G401 (cell line): ENCODE data around the gene RANBP9. TPM values are rescaled to one million over a fixed set of nuclear protein-coding genes. Genes with fewer than 3 reads are reported as not detected.

Experiments used
- DNase-seq: peaks from one replicate; pipeline ENCODE4 v3.0.0-alpha.2; 2015; ENCODE audit warnings: low spot score
- in situ Hi-C: cut with HindIII; loops from 2 replicates; pipeline ENCODE4 v1.10.0; 2016; ENCODE audit warnings: low sequenced_read_pairs, mixed read lengths
- total RNA-seq: library from RNA; depleted of rRNA; stranded (reverse); fragments of >200 nt; shearing (Covaris generic); gene quantifications from 2 replicates; pipeline ENCODE4 v1.2.3, GENCODE V29; 2014

The RANBP9 gene
- total RNA-seq, 1 experiment from 2014 or later, result 36.3 TPM

DNA sequence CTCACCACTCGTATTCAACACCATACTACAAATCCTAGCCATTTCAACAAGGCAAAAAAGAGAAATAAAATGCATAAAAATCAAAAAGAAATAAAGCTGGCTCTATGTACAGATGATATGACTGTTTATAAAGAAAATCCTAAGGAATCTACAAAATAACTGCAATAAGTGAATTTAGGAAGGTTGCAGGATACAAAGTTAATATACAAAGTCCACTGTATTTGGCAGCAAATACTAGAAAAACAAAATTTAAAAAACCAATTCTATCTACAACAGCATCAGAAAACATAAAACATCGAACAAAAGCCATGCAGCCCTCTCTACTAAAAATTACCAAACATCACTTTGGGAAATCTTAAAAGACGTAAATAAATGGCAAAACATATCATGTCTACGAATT, 47.6 kb downstream of the RANBP9 start:
- in situ Hi-C loops, result no loop called here
- DNase-seq, result no peak

DNA sequence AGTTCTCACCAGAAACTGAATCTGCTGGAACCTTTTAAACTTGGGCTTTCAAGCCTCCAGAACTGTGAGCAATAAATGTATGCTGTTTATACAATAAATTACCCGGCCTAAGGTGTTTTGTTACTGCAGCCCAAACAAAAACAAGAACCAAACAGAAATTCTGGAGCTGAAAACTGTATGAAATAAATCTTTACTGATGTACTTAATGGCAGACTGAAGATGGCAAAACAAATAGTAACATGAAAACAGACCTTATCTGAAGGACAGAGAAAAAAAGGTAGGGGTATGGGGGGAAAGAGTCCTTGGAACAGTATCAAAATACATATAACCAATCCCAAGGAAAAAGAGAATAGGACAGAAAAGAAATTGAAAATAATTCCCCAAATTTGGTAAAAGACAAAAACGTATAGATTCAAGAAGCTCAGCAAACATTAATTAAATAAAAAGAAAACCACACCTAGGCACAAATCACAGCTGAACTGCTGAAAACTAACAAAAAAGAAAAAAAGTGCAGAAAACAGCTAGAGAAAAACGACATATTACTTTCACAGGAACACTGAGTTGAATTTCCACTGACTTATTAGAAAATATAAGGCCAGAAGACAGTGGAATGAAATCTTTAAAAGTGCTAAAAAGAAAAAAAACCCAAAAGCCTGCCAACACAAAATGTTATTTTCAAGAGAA, 48.8 kb downstream of the RANBP9 start:
- in situ Hi-C loops, result no loop called here
- DNase-seq, result no peak

DNA sequence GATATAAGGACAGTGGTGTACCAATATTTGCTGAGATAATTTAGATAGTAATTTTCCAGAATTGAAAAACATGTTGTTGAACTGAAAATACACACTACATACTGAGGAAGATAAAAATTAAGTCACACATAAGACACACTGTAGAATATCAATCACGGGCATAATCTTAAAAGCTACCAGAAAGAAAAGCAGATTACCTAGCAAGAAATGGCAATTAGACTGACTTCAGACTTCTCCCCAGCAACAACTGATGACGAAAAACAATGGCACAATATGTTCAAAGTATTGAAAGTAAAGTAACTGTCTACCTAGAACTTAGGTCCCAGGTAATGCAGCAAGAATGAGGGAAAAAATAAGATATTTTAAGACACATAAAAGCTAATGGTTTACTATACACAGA, 50.0 kb downstream of the RANBP9 start:
- DNase-seq, result no peak
- in situ Hi-C loops, result no loop called here

DNA sequence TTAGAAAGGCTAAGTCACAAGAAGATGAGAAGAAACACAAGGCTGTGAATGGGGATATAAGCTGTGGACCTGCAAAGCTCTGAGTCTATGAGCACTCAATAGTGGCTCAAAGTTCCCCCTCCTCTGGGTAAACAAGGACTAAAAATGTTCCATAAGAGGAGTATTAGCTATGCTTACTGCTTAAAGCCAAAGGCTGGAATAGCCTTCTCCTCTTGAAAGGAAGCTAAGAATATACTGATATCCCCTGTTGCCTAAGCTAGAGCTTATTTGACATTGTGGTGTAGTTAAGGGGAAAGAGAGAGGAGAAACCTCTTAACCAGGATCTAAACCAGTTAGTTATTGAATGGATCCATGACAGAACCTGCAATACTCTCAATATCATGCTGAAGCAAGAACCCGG, 50.7 kb downstream of the RANBP9 start:
- DNase-seq, result no peak
- in situ Hi-C loops, result no loop called here

DNA sequence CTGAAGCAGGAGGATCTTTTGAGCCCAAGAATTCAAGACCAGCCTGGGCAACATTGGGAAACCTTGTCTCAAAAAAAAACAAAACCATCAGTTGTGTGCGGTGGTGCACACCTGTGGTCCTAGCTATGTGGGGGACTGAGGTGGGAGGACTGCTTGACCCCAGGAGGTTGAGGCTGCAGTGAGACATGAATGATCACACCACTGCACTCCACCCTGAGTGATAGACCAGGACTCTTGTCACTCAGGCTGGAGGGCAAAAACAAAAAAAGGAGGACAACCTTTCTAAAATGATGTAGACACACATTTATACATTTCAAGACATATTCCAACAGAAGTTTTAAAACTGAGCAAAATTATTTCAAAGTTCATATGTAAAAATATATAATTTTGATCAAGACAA, 51.4 kb downstream of the RANBP9 start:
- in situ Hi-C loops, result no loop called here
- DNase-seq, result no peak

DNA sequence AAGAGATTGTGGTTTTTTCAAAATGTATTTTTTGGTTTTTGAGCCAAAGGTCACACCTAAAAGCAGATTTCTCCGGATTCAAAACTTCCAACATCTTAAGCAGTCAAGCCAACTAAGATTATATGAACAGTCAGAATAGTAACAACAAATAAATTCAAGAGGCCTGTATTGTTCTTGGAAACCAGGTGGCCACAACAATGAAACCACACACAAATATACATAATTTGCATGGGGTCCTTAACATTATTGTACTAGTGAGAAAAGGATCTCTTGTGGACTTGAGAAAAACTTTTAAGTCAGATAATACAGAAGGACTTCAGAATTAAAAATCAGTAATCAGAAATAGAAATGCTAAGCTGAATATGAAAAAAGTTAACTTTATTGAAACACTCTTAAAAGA, 55.9 kb downstream of the RANBP9 start:
- in situ Hi-C loops, result no loop called here
- DNase-seq, result no peak

DNA sequence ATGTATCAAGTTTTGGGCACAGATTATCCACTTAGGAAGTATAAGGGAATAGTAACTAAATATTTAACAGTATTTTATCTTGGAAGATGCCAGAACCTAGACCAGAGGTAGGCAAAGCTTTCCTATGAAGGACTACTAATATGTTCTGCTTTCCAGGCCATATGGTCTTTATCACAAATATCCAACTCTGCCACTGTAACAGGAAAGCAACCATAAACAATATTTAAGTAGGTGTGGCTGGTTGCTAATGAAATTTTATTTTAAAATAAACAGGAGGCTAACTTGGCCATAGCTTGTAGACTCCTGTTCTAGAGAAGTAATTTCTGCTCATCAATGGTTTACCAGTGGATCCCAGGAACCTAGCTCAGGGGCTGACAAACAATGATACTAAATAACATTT, 57.1 kb downstream of the RANBP9 start:
- DNase-seq, result no peak
- in situ Hi-C loops, result no loop called here

DNA sequence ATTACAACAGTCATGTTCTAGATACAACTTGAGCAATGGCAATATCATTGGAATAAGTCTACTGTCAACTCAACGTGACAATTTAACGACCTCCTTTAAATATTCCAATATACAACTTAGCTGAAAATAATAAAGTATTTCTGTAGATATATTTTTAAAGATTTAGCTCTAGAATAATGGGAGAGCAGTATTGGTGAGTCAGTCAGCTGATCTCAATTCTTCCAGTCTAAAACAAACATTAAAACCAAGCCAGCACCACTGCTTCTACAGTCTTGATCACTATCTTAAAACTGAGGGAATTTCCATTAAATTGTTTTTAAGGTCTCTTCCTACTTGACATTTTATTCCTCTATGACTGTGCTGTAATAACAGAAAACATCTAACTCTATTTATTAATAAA, 58.3 kb downstream of the RANBP9 start:
- no peak for DNase-seq
- in situ Hi-C loops, result no loop called here

DNA sequence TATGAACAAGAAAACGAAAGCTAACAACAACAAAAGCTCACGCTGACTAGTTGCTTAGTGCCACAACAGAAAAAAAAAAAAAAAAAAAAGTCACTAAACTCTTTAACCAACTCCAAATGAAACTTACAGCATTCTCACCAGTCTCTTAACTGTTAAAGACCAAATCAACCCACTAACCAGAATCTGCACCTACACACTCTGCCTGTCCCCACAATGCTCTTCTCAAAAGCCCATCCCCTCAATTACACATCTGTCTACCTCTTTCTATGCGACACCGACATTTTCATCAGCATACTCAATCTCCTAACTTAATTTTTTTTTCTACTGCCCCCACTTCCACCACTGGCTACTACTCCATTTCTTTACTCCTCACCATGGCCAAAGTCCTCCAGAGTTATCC, 62.2 kb downstream of the RANBP9 start:
- in situ Hi-C loops, result no loop called here
- no peak for DNase-seq

DNA sequence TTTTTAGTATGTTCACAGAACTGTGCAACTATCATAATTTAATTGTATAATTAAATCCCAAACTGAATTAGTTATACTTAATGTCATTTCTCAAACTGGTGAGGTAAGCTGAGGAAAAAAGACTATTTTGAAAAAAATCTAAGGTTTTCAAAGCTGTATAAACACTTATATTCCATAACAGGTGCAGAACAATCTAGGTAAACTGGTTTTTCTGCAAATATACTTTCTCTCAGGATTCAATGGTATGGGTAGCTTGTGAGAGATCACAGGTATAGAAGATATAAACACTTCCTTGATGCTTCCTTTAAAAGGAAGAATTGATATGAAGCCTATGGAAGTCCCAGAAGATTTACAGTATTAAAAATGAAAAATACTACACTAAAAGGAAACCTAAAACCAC, 62.8 kb downstream of the RANBP9 start:
- DNase-seq, result no peak
- in situ Hi-C loops, result no loop called here

DNA sequence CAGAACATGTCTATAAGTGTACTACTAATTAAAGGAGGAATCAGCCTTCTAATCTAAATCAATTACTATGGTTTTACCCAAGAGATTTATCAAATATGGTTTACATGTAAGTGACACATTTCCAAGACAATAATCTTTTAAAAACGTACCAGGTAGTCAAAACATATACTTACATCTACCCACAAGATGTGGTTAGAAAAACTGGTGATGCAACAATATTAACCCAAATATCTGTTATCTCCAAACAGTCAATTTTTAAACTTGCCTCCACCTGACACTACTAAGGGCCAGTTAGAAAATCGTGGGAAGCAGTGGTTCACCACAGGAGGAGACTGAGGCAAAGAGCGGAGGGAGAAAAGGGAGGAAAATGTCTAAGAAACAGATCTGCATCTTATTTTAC, 68.5 kb downstream of the RANBP9 start:
- in situ Hi-C loops, result no loop called here
- no peak for DNase-seq

DNA sequence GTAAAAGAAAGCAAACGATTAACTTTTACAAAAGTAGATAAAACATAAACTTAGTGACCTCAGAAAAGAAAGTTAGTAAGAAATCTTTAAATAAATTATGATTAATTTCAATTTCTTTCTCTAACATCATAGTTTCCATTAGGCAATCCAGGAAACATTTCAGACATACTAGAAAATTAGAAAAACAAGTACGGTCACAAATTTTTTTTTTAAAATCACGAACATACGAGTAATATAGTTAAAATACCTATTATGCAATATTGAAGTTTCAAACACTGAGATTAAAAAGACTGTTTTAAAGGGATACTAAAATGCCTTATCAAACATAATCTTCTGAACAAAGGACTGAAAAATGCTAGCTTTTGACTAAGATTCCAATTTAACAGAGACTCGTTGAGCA, 70.3 kb downstream of the RANBP9 start:
- no peak for DNase-seq
- in situ Hi-C loops, result no loop called here

DNA sequence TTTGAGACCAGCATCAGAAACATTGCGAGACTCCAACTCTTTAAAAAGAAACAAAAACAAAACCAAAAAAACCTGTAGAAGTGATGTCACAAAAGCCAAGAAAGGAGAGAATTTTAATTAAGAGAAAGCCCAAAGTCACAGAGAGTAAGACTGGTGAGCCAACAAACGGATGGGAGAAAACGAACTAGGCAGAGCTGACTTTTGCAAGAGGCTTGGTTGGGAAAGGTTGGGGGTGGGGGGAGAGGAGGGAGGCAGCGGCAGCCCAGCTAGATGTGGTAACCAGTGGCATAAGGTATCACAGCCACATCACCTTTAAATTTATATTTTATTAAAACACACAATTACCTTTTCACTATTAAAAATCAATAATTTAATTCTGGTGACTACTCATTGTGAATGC, 73.0 kb downstream of the RANBP9 start:
- no peak for DNase-seq

DNA sequence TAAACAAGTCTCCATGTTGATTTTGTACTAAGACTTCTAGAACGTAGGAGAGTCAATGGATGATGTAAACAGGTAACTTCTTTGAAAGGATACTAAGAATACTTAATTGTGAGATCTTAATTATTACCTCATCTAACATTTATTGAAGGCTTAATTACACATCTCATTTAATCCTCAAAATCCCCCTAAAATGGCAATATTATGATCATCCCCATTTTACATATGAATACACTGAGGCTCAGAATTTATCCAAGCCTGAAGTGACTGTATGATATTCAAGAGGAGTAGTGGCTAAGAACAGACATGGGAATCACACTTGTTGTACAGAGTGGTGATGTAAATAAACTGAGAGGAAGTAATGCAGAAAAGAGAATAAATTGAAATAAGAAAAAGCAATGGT, 73.6 kb downstream of the RANBP9 start:
- DNase-seq, result no peak
- in situ Hi-C loops, result no loop called here

More for the DNA sequence above, 73.0 kb downstream of the RANBP9 start:
- in situ Hi-C loops, result no loop called here

DNA sequence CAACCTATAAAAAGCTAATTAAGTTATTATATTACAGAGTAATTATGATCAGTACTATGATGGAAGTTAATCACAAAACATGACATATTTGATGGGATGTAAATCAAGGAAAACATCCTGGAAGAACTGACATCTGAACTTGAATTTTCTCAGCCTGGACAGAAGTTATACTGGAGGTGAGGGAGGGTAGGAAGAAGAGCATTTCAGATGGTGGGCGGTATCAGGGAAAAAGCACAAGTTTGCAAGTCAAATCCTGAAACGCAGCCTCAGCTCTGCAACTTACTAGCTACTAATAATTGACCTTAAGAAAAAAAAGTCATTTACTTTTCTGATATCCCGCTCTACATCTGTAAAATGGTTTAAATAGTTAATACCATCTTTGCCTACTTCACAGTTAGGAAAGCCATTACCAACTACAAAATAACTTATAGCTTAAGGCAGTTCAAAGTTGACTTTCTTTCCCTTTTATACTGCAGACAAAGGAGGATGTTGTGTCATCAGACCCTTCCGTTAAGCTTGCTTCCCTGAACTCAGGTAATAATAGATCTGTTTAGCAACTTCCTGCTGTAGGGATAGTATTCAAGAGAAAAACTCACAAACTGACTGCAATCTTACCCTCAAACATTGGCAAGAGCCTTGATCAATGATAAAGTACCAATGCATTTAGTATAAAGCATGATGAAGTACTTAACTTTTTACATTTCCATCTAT, 75.5 kb downstream of the RANBP9 start:
- in situ Hi-C loops, result no loop called here
- no peak for DNase-seq

DNA sequence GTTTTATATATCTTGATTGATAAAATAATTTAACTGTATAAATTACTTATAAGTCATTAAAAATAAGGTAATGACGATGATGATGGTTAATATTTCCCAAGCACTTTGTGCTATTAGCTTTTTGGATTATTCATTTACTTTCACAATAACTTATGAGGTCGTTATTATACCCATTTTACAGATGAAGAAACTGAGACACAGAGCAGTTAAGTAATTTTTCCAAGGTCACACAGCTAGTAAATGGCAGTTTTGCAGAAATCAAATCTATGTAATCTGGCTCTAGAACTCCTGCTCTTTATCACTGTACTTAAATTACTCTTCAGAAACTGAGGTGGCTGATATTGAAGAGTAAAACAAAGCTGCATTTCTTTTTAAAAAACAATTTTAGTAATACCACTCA, 78.3 kb downstream of the RANBP9 start:
- in situ Hi-C loops, result no loop called here
- no peak for DNase-seq

DNA sequence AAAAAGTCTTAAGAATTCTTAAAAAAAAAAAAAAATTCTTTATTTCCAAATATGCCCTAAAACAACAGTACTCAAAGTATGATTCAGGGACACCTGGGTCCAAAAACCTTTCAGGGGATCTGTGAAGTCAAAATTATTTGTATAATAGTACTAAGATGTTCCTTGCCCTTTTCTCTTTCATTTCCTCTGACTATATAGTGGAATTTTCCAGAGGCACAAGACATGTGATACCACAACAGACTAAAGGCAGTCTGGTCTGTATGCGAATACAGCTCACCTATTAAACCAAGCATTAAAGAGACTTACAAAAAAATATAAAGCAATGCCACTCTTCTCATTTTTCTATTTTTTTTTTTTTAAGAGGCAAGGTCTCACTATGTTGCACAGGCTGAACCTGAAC, 81.1 kb downstream of the RANBP9 start:
- no peak for DNase-seq
- in situ Hi-C loops, result no loop called here

DNA sequence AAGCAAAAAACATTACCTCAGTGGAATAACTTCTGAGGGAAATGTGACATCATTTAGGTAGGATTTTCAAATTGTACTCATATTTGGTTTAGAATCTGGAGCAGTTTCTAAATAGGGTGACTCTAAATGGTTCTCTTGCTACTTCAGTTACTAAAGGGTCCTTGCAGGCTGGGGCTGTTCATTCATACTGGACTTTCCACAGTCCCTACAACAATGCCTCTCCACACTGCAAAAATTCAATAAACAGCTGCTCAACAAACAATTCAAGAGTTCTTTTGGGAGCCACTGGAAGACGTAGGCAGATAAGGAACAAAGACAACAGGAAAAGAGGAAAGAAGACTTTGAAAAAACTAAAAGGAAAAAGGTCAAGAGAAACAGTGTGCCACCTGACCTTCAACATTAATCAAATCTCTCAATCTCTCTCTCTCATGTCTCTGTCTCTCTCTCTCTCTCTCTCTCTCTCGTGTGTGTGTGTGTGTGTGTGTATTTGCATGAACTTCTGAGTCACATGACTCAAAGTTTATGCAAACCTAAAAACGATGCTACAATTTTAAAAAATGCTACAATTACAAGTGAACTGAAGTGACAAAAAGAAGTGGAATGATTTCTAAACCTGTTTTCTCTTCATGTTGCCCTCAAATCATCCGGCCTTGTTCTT, 82.0 kb downstream of the RANBP9 start:
- in situ Hi-C loops, result no loop called here
- DNase-seq, result no peak

DNA sequence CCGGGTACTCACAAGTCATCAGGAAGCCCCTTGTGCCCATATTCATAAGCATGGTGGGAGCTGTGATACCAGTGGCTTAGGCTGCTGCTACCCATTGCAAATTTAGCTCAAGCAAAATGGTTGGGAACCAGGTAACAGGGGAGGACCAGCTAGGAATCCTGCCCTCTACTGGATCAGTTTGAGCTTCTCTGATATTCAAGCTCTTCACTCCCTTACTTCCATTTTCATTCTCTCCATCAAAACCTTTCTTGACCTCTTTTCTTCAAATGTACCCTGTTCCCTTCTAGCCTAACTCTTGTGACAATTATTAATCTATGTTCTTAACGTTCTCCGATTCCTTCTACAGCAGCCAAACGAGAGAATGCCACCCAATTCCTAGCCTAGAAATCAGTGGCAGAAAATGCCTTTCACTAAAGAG, 86.8 kb downstream of the RANBP9 start:
- peak; percentile 51 for DNase-seq
- in situ Hi-C loops, result no loop called here

DNA sequence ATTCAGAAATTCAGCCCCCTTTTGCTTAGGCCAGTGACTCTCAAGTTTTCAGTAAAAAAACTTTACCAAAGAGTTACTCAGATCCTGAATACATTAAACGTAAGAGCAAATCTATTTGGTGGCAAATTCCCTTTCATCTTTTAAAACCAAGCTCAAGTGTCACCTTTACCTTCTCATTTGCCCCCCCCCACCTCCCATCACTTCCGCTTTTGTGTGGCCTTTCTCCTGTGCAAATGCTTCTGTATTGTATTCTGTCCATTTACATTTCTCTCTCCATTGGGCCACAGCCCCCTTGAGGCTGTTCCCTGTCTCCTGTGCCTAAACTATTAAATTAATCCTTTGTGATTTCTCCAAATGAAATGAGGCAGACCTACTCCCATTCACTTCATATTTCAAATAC, 94.6 kb downstream of the RANBP9 start:
- in situ Hi-C loops, result no loop called here
- DNase-seq, result no peak

DNA sequence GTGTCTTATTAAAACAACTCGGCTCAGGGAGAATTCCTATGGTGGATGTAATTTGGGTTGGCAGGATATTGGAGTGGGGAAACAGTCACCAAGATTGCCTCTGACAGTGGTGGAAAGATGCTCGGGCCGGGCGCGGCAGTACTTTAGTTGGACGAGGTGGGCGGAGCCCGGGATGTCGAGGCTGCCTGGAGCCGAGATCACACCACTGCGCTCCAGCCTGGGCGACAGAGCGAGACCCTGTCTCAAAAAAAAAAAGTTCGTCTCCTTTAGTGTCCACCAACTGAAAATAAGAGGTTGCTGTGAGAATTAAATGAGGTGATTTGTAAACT, 95.9 kb downstream of the RANBP9 start:
- in situ Hi-C loops, result no loop called here
- peak; percentile 47 for DNase-seq
